Activated T-helper 1 cell treated with anti-CD3 and anti-CD28 coated beads, Interleukin-12 subunit alpha, Interleukin-12 subunit beta, Interleukin-2, Interleukin-4 antibody, amounts not matched to agents 30 ng/mL and 10 ng/mL and 1 ng/mL, durations not matched to agents 14 hours and 24 hours and 36 hours (primary cell): ENCODE results near the gene PLK5. TPM values are rescaled to one million over a fixed set of nuclear protein-coding genes. Genes with fewer than 3 reads are reported as not detected.
A peak's percentile ranks its signal among the peaks of the same experiment; 100 is the strongest.

Experiments used
- DNase-seq: peaks from one replicate; pipeline ENCODE4 v3.0.0; 2021; ENCODE audit warnings: low spot score
- H3K27ac Mint-ChIP-seq: one replicate; pipeline ENCODE4 v1.8.0; 2021; ENCODE audit warnings: mild to moderate bottlenecking, mixed read lengths
- H3K27me3 Mint-ChIP-seq: one replicate; pipeline ENCODE4 v1.8.0; 2022; ENCODE audit warnings: mild to moderate bottlenecking, moderate library complexity, mixed read lengths; ENCODE audit not compliant: insufficient read depth
- H3K36me3 Mint-ChIP-seq: one replicate; pipeline ENCODE4 v1.8.0; 2021; ENCODE audit warnings: low read depth, mixed read lengths
- H3K4me1 Mint-ChIP-seq: one replicate; pipeline ENCODE4 v1.8.0; 2021; ENCODE audit warnings: low read depth, mixed read lengths
- H3K4me3 Mint-ChIP-seq: one replicate; pipeline ENCODE4 v1.8.0; 2021; ENCODE audit warnings: mild to moderate bottlenecking, moderate library complexity, mixed read lengths
- H3K9me3 Mint-ChIP-seq: one replicate; pipeline ENCODE4 v1.8.0; 2021; ENCODE audit warnings: mixed read lengths
- intact Hi-C: fragments of 100-400 bp; cut with micrococcal nuclease; formaldehyde crosslinking; loops from one replicate; pipeline ENCODE4 v1.15.1; 2024
- total RNA-seq: library from RNA; stranded (reverse); gene quantifications from 2 replicates; pipeline ENCODE4 v1.2.3, GENCODE V29; 2022

PLK5 gene
- total RNA-seq, 1 donor from 2014 or later: not detected

DNA sequence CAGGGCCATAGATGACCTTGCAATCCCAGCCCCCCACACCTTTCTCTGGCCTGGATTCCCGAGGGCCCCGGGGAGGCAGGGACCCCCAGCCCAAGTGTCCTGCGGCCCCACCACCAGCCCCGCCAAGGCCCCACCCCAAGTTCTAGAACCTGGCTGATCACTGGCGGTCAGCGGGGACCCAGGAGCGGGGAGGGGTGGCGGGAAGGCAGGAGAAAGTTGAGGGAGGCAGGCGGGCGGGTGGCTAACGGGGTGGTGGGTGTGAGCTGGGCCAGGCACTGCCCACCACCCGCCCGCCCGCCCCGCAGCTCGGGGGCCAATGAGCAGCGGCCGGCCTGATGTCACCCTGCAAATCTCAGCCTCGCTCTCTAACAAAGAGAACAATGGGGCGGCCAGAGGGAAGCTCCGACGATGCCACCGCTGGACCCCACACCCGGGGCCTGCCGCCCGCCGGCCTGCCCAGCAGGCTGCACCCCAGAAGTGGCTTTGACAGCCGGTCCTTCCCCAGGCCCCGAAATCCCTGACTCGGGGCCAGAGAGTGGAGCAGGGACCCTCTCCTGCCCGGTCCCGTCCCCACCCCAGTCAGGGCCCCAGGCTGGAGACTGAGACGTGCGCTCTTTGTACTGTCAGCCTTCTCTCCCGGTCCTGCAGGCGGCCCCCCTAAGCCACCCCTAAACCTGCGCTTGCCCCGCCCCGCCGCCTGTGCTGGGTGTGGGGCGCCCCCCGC is 42.7 kb downstream of the PLK5 start:
- intact Hi-C loops: no loop called here
- Mint-ChIP-seq H3K4me3 (no peak overlapping the region), H3K27ac (no peak overlapping the region)

DNA sequence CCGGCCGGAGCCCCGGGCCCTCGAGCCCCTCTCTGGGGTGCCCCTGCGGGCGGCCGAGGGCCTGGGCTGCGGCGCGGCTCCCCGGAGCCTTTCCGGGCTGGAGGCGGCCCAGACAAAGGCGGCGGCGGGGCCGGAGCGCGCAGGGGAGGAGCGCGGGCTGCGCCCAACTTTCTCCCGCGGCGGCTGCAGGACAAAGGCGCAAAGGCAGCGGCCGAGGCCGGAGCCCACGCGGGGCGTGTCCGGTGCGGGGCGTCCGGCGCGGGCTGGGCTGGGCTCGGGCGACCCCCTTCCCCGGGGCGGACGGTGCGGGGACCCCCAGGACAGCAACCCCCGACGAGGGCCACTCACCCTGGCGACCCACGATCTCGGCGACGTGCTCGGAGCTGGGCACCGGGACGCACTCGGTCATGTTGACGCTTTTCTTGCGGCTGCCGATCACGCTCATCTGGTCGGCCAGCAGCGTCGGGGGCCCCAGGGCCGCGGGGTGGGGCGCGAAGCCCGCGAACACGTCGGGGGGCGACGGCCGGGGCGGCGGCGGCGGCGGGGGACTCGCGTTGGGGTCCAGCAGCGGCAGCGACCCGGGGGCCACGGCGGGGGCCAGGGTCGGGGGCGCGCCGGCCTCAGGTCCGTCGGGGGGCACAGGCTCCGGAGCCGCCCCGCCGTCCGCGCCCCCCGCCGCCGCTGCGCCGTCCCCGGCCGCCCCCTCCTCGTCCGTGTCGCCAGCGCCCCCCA is 43.4 kb downstream of the PLK5 start:
- intact Hi-C loops: no loop called here
- Mint-ChIP-seq H3K27me3 (peaks cover 18% of the 10 kb centered on the region), H3K4me3 (no peak overlapping the region), H3K4me1 (no peaks in the 10 kb centered on the region), H3K27ac (no peak overlapping the region), H3K9me3 (no peaks in the 10 kb centered on the region), H3K36me3 (no peaks in the 10 kb centered on the region)
- no peak for DNase-seq

More for the DNA sequence above, 42.7 kb downstream of the PLK5 start:
- Mint-ChIP-seq H3K4me1 (no peaks in the 10 kb centered on the region), H3K36me3 (no peaks in the 10 kb centered on the region), H3K27me3 (peaks cover 18% of the 10 kb centered on the region), H3K9me3 (no peaks in the 10 kb centered on the region)
- no peak for DNase-seq

DNA sequence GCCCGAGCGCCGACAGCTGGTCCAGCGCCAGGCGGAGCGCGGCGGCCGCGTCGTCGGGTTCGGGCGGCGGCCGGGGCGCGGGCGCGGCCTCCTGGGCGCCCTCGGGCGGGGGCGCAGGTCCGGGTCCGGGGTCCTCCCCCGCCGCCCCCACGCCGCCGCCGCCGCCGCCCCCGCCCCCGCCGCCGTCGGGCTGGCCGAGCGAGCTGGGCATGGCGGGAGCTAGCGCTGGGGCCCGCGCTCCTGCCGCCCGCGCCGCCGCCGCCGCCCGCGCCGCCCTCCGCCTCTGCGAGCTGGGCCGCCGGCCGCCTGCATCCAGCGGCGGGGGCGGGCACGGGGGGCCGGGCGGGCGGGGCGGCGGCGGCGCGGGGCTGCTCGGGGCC is 44.0 kb downstream of the PLK5 start:
- intact Hi-C loops: loop anchor here (1.0 to 2.0 kb wide), 2 partner anchors 23 to 244 kb away; partner anchors contain the start of gene ATP8B3
- no peak overlapping the region for H3K4me3 Mint-ChIP-seq
- H3K9me3 Mint-ChIP-seq: no peaks in the 10 kb centered on the region
- peaks cover 18% of the 10 kb centered on the region for H3K27me3 Mint-ChIP-seq
- H3K27ac Mint-ChIP-seq: no peak overlapping the region
- H3K36me3 Mint-ChIP-seq: no peaks in the 10 kb centered on the region
- no peaks in the 10 kb centered on the region for H3K4me1 Mint-ChIP-seq
- no peak for DNase-seq

- DNase-seq: peak; percentile 67
- intact Hi-C loops: loop anchor here (1.0 to 2.0 kb wide), 2 partner anchors 22 to 244 kb away; partner anchors contain the start of gene ATP8B3
- Mint-ChIP-seq H3K4me1 (no peaks in the 10 kb centered on the region), H3K4me3 (peak within 1 kb of the TSS; percentile 56), H3K9me3 (no peaks in the 10 kb centered on the region), H3K27ac (peak within 1 kb of the TSS; percentile 23), H3K27me3 (peaks cover 18% of the 10 kb centered on the region), H3K36me3 (no peaks in the 10 kb centered on the region)
Measured at GRCh38 chr19:1568320-1569019, 44.6 kb downstream of the PLK5 start, which contains the start of gene MEX3D. MEX3D (minus strand) TSS chr19:1568325; CDS start chr19:1568058, 267 bp downstream.

- peaks cover 15% of the 10 kb centered on the region for H3K27me3 Mint-ChIP-seq
- no peaks in the 10 kb centered on the region for H3K9me3 Mint-ChIP-seq
- peak overlapping the region; percentile 45 for H3K4me3 Mint-ChIP-seq
- intact Hi-C loops: loop anchor here (2.0 kb wide), 1 partner anchor 21 kb away; no protein-coding TSS in a partner anchor
- no peaks in the 10 kb centered on the region for H3K36me3 Mint-ChIP-seq
- H3K4me1 Mint-ChIP-seq: no peaks in the 10 kb centered on the region
- DNase-seq: no peak
- no peak overlapping the region for H3K27ac Mint-ChIP-seq
Measured at GRCh38 chr19:1569997-1570396, 46.1 kb downstream of the PLK5 start.

- intact Hi-C loops: no loop called here
- peaks cover 1% of the 10 kb centered on the region for H3K36me3 Mint-ChIP-seq
Measured at GRCh38 chr19:1570836-1571235, 47.0 kb downstream of the PLK5 start.

DNA sequence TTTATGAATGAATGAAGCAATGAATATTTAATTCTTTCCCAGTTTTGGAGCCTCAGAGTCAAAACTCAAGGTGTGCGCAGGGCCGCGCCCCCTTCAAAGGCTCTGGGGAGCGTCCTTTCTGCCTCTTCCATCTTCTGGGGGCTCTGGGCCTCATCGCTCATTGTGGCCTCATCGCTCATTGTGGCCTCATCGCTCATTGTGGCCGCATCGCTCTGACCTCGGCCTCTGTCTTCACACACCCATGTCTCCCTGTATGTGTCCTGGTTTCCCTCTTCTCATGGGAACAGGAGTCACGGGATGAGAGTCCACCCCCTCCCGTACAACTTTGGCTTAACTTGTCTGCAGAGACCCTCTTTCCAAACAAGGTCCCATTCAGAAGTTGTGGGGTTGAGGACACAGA is 47.5 kb downstream of the PLK5 start:
- H3K27ac Mint-ChIP-seq: no peak overlapping the region
- no peaks in the 10 kb centered on the region for H3K4me1 Mint-ChIP-seq
- peaks cover 12% of the 10 kb centered on the region for H3K27me3 Mint-ChIP-seq
- DNase-seq: no peak
- no peaks in the 10 kb centered on the region for H3K9me3 Mint-ChIP-seq
- intact Hi-C loops: no loop called here
- peaks cover 3% of the 10 kb centered on the region for H3K36me3 Mint-ChIP-seq
- H3K4me3 Mint-ChIP-seq: no peak overlapping the region

More at GRCh38 chr19:1570836-1571235, 47.0 kb downstream of the PLK5 start:
- no peaks in the 10 kb centered on the region for H3K9me3 Mint-ChIP-seq
- DNase-seq: no peak
- peak overlapping the region; percentile 47 for H3K4me3 Mint-ChIP-seq
- no peaks in the 10 kb centered on the region for H3K4me1 Mint-ChIP-seq
- no peak overlapping the region for H3K27ac Mint-ChIP-seq
- H3K27me3 Mint-ChIP-seq: peaks cover 15% of the 10 kb centered on the region

- Mint-ChIP-seq H3K36me3 (peaks cover 3% of the 10 kb centered on the region), H3K4me1 (no peaks in the 10 kb centered on the region), H3K4me3 (no peak overlapping the region), H3K9me3 (no peaks in the 10 kb centered on the region), H3K27ac (no peak overlapping the region), H3K27me3 (peaks cover 12% of the 10 kb centered on the region)
- intact Hi-C loops: no loop called here
- DNase-seq: no peak
Measured at GRCh38 chr19:1572795-1573194, 48.9 kb downstream of the PLK5 start.

- Mint-ChIP-seq H3K9me3 (no peaks in the 10 kb centered on the region), H3K36me3 (peaks cover 5% of the 10 kb centered on the region), H3K27ac (no peak overlapping the region), H3K27me3 (peaks cover 10% of the 10 kb centered on the region), H3K4me3 (no peak overlapping the region), H3K4me1 (no peaks in the 10 kb centered on the region)
- intact Hi-C loops: no loop called here
- DNase-seq: no peak
Measured at GRCh38 chr19:1574354-1575136, 50.7 kb downstream of the PLK5 start.

- H3K27me3 Mint-ChIP-seq: peaks cover 3% of the 10 kb centered on the region
- H3K36me3 Mint-ChIP-seq: peaks cover 10% of the 10 kb centered on the region
- no peaks in the 10 kb centered on the region for H3K4me1 Mint-ChIP-seq
- H3K4me3 Mint-ChIP-seq: no peak overlapping the region
- no peaks in the 10 kb centered on the region for H3K9me3 Mint-ChIP-seq
- intact Hi-C loops: no loop called here
- H3K27ac Mint-ChIP-seq: no peak overlapping the region
- no peak for DNase-seq
Measured at GRCh38 chr19:1575323-1576241, 51.7 kb downstream of the PLK5 start.

- Mint-ChIP-seq H3K4me1 (no peaks in the 10 kb centered on the region), H3K9me3 (no peaks in the 10 kb centered on the region), H3K27me3 (peaks cover 1% of the 10 kb centered on the region), H3K27ac (no peak overlapping the region), H3K36me3 (peaks cover 13% of the 10 kb centered on the region), H3K4me3 (no peak overlapping the region)
- no peak for DNase-seq
- intact Hi-C loops: no loop called here
Measured at GRCh38 chr19:1576242-1577089, 52.6 kb downstream of the PLK5 start.
